Stimulated activated naive CD4-positive, alpha-beta T cell treated with Interleukin-2 at 50 U/mL for 16 hours (primary cell): ENCODE measurements around the gene EDA.
"Not testable (repeated sequence)": the region's sequence is repeated elsewhere in the genome, so short reads cannot be mapped to it uniquely, and the experiment has no call there.

Source experiments
- DNase-seq: peaks from one replicate; lab custom pipeline; 2025; lab: John Stamatoyannopoulos, UW

The EDA gene

GRCh38 chrX:69746051-69746450 lies 130.1 kb downstream of the EDA start:
- DNase-seq = no peak

GRCh38 chrX:69748055-69748454 lies 132.1 kb downstream of the EDA start:
- no peak for DNase-seq

- no peak for DNase-seq
Measured at GRCh38 chrX:69759921-69760625, 144.2 kb downstream of the EDA start.

- DNase-seq = no peak
Measured at GRCh38 chrX:69761633-69762032, 145.7 kb downstream of the EDA start.

GRCh38 chrX:69762340-69762739 lies 146.4 kb downstream of the EDA start:
- no peak for DNase-seq

GRCh38 chrX:69793260-69793935 lies 177.5 kb downstream of the EDA start:
- DNase-seq = no peak

GRCh38 chrX:69795702-69796101 lies 179.8 kb downstream of the EDA start:
- no peak for DNase-seq

- DNase-seq = no peak
Measured at GRCh38 chrX:69807400-69807799, 191.5 kb downstream of the EDA start.

- DNase-seq = no peak
Measured at GRCh38 chrX:69808375-69808774, 192.5 kb downstream of the EDA start.

- DNase-seq = no peak
Measured at GRCh38 chrX:69813677-69814076, 197.8 kb downstream of the EDA start.

- no peak for DNase-seq
Measured at GRCh38 chrX:69815063-69815462, 199.2 kb downstream of the EDA start.

GRCh38 chrX:69815519-69815918 lies 199.6 kb downstream of the EDA start:
- no peak for DNase-seq

GRCh38 chrX:69844636-69845035 lies 228.7 kb downstream of the EDA start:
- no peak for DNase-seq

GRCh38 chrX:69859999-69860398 lies 244.1 kb downstream of the EDA start:
- DNase-seq = not testable (repeated sequence)

GRCh38 chrX:69876221-69876620 lies 260.3 kb downstream of the EDA start:
- DNase-seq = no peak

- no peak for DNase-seq
Measured at GRCh38 chrX:69884210-69884609, 268.3 kb downstream of the EDA start.

- DNase-seq = no peak
Measured at GRCh38 chrX:69896046-69896445, 280.1 kb downstream of the EDA start.

- DNase-seq = no peak
Measured at GRCh38 chrX:69900491-69900890, 284.6 kb downstream of the EDA start.

GRCh38 chrX:69906447-69906846 lies 290.5 kb downstream of the EDA start:
- no peak for DNase-seq

GRCh38 chrX:69914781-69915180 lies 298.9 kb downstream of the EDA start:
- DNase-seq = no peak

GRCh38 chrX:69919749-69920148 lies 303.8 kb downstream of the EDA start:
- no peak for DNase-seq

- DNase-seq = no peak
Measured at GRCh38 chrX:69932323-69932722, 316.4 kb downstream of the EDA start.

GRCh38 chrX:69948276-69948797 lies 332.4 kb downstream of the EDA start:
- no peak for DNase-seq

GRCh38 chrX:69951753-69952152 lies 335.8 kb downstream of the EDA start:
- DNase-seq = no peak
